H9 (cell line): ENCODE results near the gene MGAT5. TPM values are rescaled to one million over a fixed set of nuclear protein-coding genes. Genes with fewer than 3 reads are reported as not detected.

Source experiments
- DNase-seq: peaks from one replicate; pipeline ENCODE4 v3.0.0-alpha.2; 2017
- H2AFZ ChIP-seq: one replicate; pipeline ENCODE4 v1.6.1; 2013; ENCODE audit warnings: mild to moderate bottlenecking, low read length, control low read depth, moderate library complexity
- H2AK5ac ChIP-seq: 2 replicates; pipeline ENCODE4 v1.6.1; 2013; ENCODE audit warnings: low read length, control low read depth, mixed read lengths; ENCODE audit not compliant: insufficient read length
- H2BK120ac ChIP-seq: one replicate; pipeline ENCODE4 v1.6.1; 2013; ENCODE audit warnings: low read depth, mild to moderate bottlenecking, low read length, control low read depth, inconsistent platforms; ENCODE audit not compliant: poor library complexity, severe bottlenecking
- H2BK12ac ChIP-seq: 2 replicates; pipeline ENCODE4 v1.6.1; 2013; ENCODE audit warnings: low read length, control low read depth, mixed read lengths, low read depth; ENCODE audit not compliant: insufficient read length
- H2BK15ac ChIP-seq: 2 replicates; pipeline ENCODE4 v1.6.1; 2013; ENCODE audit warnings: low read depth, low read length, control low read depth
- H2BK20ac ChIP-seq: one replicate; pipeline ENCODE4 v1.6.1; 2013; ENCODE audit warnings: low read depth, mild to moderate bottlenecking, low read length, control low read depth, inconsistent platforms; ENCODE audit not compliant: poor library complexity, severe bottlenecking
- H2BK5ac ChIP-seq: 2 replicates; pipeline ENCODE4 v1.6.1; 2013; ENCODE audit warnings: low read length, control low read depth, mixed read lengths; ENCODE audit not compliant: insufficient read length
- H3K14ac ChIP-seq: 2 replicates; pipeline ENCODE4 v1.6.1; 2013; ENCODE audit warnings: low read length, control low read depth; ENCODE audit not compliant: insufficient read depth
- H3K18ac ChIP-seq: 2 replicates; pipeline ENCODE4 v1.6.1; 2013; ENCODE audit warnings: low read depth, mild to moderate bottlenecking, mixed read lengths, low read length, control low read depth; ENCODE audit not compliant: insufficient read length
- H3K23ac ChIP-seq: 2 replicates; pipeline ENCODE4 v1.6.1; 2013; ENCODE audit warnings: low read length, control low read depth, mixed read lengths, low read depth; ENCODE audit not compliant: insufficient read length
- H3K23me2 ChIP-seq: 2 replicates; pipeline ENCODE4 v1.6.1; 2013; ENCODE audit warnings: low read depth, mild to moderate bottlenecking, mixed read lengths, low read length, control low read depth; ENCODE audit not compliant: insufficient read length, poor library complexity, severe bottlenecking
- H3K27ac ChIP-seq: 2 replicates; pipeline ENCODE4 v1.5.1; 2013; ENCODE audit warnings: low read length, control low read depth, mixed read lengths, low read depth; ENCODE audit not compliant: insufficient read length
- H3K27me3 ChIP-seq: 2 replicates; pipeline ENCODE4 v1.6.1; 2013; ENCODE audit warnings: low read length, control low read depth, inconsistent platforms; ENCODE audit not compliant: insufficient read depth
- H3K4ac ChIP-seq: 2 replicates; pipeline ENCODE4 v1.6.1; 2013; ENCODE audit warnings: low read depth, mild to moderate bottlenecking, control low read depth, inconsistent platforms, low read length, moderate library complexity
- H3K4me1 ChIP-seq: 2 replicates; pipeline ENCODE4 v1.6.1; 2013; ENCODE audit warnings: low read length, control low read depth, inconsistent platforms; ENCODE audit not compliant: insufficient read depth
- H3K4me2 ChIP-seq: 2 replicates; pipeline ENCODE4 v1.6.1; 2013; ENCODE audit warnings: low read length, control low read depth, mixed read lengths; ENCODE audit not compliant: insufficient read length, insufficient read depth
- H3K56ac ChIP-seq: 2 replicates; pipeline ENCODE4 v1.6.1; 2013; ENCODE audit warnings: low read depth, mild to moderate bottlenecking, mixed read lengths, low read length, control low read depth; ENCODE audit not compliant: insufficient read length
- H3K79me1 ChIP-seq: 2 replicates; pipeline ENCODE4 v1.6.1; 2013; ENCODE audit warnings: low read depth, mild to moderate bottlenecking, moderate library complexity, low read length, control low read depth, inconsistent platforms; ENCODE audit not compliant: insufficient read depth, poor library complexity, severe bottlenecking
- H3K79me2 ChIP-seq: 2 replicates; pipeline ENCODE4 v1.6.1; 2013; ENCODE audit warnings: low read length, control low read depth, inconsistent platforms; ENCODE audit not compliant: insufficient read depth
- H3K9ac ChIP-seq: 2 replicates; pipeline ENCODE4 v1.6.1; 2013; ENCODE audit warnings: low read length, control low read depth, mixed read lengths; ENCODE audit not compliant: insufficient read length; ENCODE audit errors: extremely low read depth
- H3K9me3 ChIP-seq: one replicate; pipeline ENCODE4 v1.6.1; 2013; ENCODE audit warnings: low read depth, low read length, inconsistent platforms; ENCODE audit not compliant: control insufficient read depth
- H3T11ph ChIP-seq: one replicate; pipeline ENCODE4 v1.6.1; 2013; ENCODE audit warnings: mild to moderate bottlenecking, low read length, control low read depth, inconsistent platforms
- H4K20me1 ChIP-seq: one replicate; pipeline ENCODE4 v1.6.1; 2013; ENCODE audit not compliant: control insufficient read depth, insufficient read length, insufficient read depth
- H4K5ac ChIP-seq: 2 replicates; pipeline ENCODE4 v1.6.1; 2013; ENCODE audit warnings: low read depth, mild to moderate bottlenecking, mixed read lengths, low read length, control low read depth; ENCODE audit not compliant: insufficient read length
- H4K8ac ChIP-seq: replicated peaks from 2 replicates; pipeline ENCODE4 v1.6.1; 2013; ENCODE audit warnings: low read length, control low read depth, mixed read lengths, low read depth; ENCODE audit not compliant: insufficient read length
- H4K91ac ChIP-seq: 2 replicates; pipeline ENCODE4 v1.6.1; 2013; ENCODE audit warnings: low read depth, mild to moderate bottlenecking, moderate library complexity, mixed read lengths, low read length, control low read depth; ENCODE audit not compliant: insufficient read length
- H3K27ac Mint-ChIP-seq, 3 experiments: 2 replicates in 2 of 3; 3 replicates in 1 of 3; pipeline ENCODE4 v1.8.0; 2020 to 2021; ENCODE audit warnings: mixed read lengths in 3 of 3, mild to moderate bottlenecking in 1 of 3, moderate library complexity in 1 of 3
- H3K27me3 Mint-ChIP-seq: 2 replicates; pipeline ENCODE4 v1.8.0; 2021; ENCODE audit warnings: low read depth, mild to moderate bottlenecking, moderate library complexity, mixed read lengths
- H3K36me3 Mint-ChIP-seq, 3 experiments: 2 replicates in 2 of 3; 3 replicates in 1 of 3; pipeline ENCODE4 v1.8.0; 2020 to 2021; ENCODE audit warnings: low read depth in 3 of 3, mixed read lengths in 3 of 3; ENCODE audit not compliant: insufficient read depth in 1 of 3
- H3K4me1 Mint-ChIP-seq, 2 experiments: 2 replicates each; pipeline ENCODE4 v1.8.0; 2020; ENCODE audit warnings: mixed read lengths in 2 of 2
- H3K4me3 Mint-ChIP-seq, 2 experiments: 2 replicates in 1 of 2; 3 replicates in 1 of 2; pipeline ENCODE4 v1.8.0; 2020 to 2021; ENCODE audit warnings: mild to moderate bottlenecking in 2 of 2, mixed read lengths in 2 of 2, moderate library complexity in 1 of 2
- H3K9me3 Mint-ChIP-seq, 2 experiments: 2 replicates in 1 of 2; 3 replicates in 1 of 2; pipeline ENCODE4 v1.8.0; 2020; ENCODE audit warnings: mild to moderate bottlenecking in 2 of 2, mixed read lengths in 2 of 2, moderate library complexity in 1 of 2
- WGBS: extraction: QIAGEN DNeasy Blood & Tissue Kit; methylation state at CpG from one replicate; pipeline ENCODE4 v1.1.7; 2013; ENCODE audit warnings: missing lambda C conversion rate, low lambda C conversion rate, mixed read lengths; ENCODE audit not compliant: insufficient read length; ENCODE audit errors: extremely low coverage; 5-methylcytosine and 5-hydroxymethylcytosine counted together
- total RNA-seq: library from RNA; stranded (reverse); gene quantifications from 2 replicates; pipeline ENCODE4 v1.2.1, GENCODE V29; 2021
- TF ChIP-seq, protein P1 (sequence below): fragments of 200-600 bp; sonication (generic); conservative IDR thresholded peaks from 3 replicates; pipeline ENCODE4 v1.8.0; 2021; ENCODE audit warnings: antibody characterized with exemption, mild to moderate bottlenecking

Gene MGAT5
- total RNA-seq, 1 experiment from 2014 or later = 25.7 TPM

DNA sequence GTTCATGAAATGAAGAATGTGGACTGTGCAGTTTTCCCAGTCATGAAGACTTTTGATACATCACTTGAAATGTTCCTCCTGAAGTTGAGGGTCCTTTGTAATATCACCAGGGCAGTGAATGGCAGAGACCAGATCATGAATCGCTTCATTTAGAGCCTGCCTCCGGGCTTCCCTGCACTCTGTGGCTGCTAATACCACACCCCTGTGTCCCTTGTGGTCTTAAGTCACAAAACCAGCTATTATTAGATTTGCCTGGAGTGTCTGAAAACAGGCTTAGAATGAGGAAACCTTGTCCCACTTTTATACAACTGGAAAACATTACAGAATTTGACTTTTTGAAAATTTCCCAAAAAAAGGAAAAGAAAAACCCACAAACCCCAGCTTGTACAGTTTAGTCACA, 147.9 kb downstream of the MGAT5 start:
- Histone ChIP-seq H3K4ac (no peak overlapping the region), H3K4me2 (no peak overlapping the region), H4K20me1 (no peaks in the 10 kb centered on the region), H3K27ac (no peak overlapping the region), H3K9ac (no peak overlapping the region), H3K18ac (no peak overlapping the region), H2AFZ (no peak overlapping the region), H3K27me3 (no peaks in the 10 kb centered on the region), H4K91ac (no peak overlapping the region), H3K79me1 (no peaks in the 10 kb centered on the region), H2BK5ac (no peak overlapping the region), H4K8ac (no peak overlapping the region), H3K23ac (no peak overlapping the region), H3T11ph (no peak overlapping the region), H2AK5ac (no peak overlapping the region), H4K5ac (no peak overlapping the region), H3K4me1 (no peaks in the 10 kb centered on the region), H2BK120ac (no peak overlapping the region), H2BK15ac (no peak overlapping the region), H2BK12ac (no peak overlapping the region), H2BK20ac (no peak overlapping the region), H3K79me2 (no peaks in the 10 kb centered on the region), H3K23me2 (no peaks in the 10 kb centered on the region), H3K9me3 (no peaks in the 10 kb centered on the region), H3K56ac (no peak overlapping the region), H3K14ac (no peak overlapping the region)
- no CpG with 5 or more reads among the region's 2 CpGs for WGBS
- Mint-ChIP-seq H3K27ac (no peak overlapping the region), H3K4me1 (peaks cover 8 to 9% of the 10 kb centered on the region in 2 experiments), H3K4me3 (no peak overlapping the region), H3K36me3 (peaks cover 5 to 6% (median 5%) of the 10 kb centered on the region in 3 experiments; a peak in 5 of 7 replicates), H3K9me3 (no peaks in the 10 kb centered on the region), H3K27me3 (no peaks in the 10 kb centered on the region; the same call in 1 of the 2 replicates)
- DNase-seq = no peak
- TF ChIP-seq, protein P1, sequence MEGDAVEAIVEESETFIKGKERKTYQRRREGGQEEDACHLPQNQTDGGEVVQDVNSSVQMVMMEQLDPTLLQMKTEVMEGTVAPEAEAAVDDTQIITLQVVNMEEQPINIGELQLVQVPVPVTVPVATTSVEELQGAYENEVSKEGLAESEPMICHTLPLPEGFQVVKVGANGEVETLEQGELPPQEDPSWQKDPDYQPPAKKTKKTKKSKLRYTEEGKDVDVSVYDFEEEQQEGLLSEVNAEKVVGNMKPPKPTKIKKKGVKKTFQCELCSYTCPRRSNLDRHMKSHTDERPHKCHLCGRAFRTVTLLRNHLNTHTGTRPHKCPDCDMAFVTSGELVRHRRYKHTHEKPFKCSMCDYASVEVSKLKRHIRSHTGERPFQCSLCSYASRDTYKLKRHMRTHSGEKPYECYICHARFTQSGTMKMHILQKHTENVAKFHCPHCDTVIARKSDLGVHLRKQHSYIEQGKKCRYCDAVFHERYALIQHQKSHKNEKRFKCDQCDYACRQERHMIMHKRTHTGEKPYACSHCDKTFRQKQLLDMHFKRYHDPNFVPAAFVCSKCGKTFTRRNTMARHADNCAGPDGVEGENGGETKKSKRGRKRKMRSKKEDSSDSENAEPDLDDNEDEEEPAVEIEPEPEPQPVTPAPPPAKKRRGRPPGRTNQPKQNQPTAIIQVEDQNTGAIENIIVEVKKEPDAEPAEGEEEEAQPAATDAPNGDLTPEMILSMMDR = no peak
